LNCaP clone FGC (cell line): ENCODE measurements around the gene RAD51D.

ENCODE experiments used
- DNase-seq: peaks from one replicate; pipeline ENCODE4 v3.0.0-alpha.2; 2011; ENCODE audit warnings: low read depth
- H3K4me3 ChIP-seq: 2 replicates; pipeline ENCODE4 v1.5.1; 2011; ENCODE audit warnings: mild to moderate bottlenecking, low read depth, low read length, control low read depth
- CTCF ChIP-seq: IDR thresholded peaks from 2 replicates; pipeline ENCODE4 v1.5.1; 2012; ENCODE audit warnings: mild to moderate bottlenecking; ENCODE audit not compliant: control insufficient read depth, insufficient read depth; ENCODE audit errors: extremely low read depth

RAD51D gene

DNA sequence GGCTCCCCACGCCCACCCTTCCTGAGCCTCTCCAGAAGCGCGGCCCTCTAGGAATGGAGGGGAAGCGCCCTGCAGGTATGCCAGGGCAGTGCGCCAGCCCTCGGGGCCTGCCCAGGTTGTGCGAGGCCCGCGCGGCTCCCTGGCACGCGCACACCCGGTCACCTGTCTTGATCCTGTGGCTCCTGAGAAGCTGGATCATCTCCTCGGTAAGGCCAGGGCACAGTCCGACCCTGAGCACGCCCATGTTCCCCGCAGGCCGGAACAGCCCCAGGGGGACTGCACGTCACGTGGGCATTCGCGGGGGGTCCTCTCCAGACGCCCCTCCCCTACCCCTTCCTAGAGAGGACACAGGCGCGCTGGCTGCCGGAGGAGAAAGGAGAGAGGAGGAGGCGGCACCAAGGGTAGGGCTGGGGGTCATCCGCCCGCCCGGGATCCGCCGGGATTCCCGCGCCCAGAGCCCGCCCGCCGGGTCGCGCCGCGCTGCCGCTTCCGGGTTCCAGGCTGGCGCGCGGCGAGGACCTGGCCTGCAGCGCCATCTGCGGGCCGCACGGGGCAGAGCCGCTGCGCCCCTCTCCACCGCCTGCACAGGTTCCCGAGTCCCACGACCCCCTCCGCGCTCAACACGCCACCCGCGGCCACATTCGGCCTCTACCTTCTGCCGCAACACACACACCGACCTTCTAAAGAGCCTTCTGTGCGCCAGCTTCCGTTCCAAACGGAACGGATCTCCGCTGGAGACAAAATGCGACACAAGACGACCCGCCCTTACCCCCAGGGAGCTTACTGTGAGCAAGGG, at the start of gene RAD51D:
TSS of gene RAD51D (minus strand) at position 491 of the 796 bp plus-strand sequence. CDS start at position 244, 247 bp downstream.
- peak; percentile 96 for TF ChIP-seq CTCF
- DNase-seq = peak; percentile 10
- H3K4me3 ChIP-seq = peak within 1 kb of the TSS; percentile 69

DNA sequence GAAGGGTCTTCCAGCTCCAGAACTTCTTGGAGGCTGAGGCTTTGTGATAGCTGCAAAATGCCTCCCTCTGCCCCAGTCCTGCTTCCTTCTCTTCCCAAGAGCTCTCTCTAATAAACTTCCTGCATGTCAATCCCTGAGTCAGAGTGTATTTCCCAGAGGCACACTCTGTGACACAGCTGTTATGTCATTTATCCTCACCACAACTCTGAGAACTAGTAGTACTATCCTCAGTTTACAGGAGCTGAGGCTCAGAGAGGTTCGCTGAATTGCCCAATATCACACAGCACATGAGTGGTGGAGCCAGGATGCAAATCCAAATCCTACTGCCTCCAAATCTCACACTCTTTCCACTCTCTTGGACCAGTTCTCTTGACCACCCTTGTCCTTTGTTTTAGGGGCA, 48.0 kb upstream of the RAD51D start:
- no peak for TF ChIP-seq CTCF
- H3K4me3 ChIP-seq = no peak overlapping the region
- no peak for DNase-seq

- no peak for DNase-seq
- H3K4me3 ChIP-seq = no peak overlapping the region
Observed at GRCh38 chr17:35167046-35167445, 47.4 kb upstream of the RAD51D start.

GRCh38 chr17:35166526-35166925, 46.9 kb upstream of the RAD51D start:
- no peak overlapping the region for H3K4me3 ChIP-seq
- no peak for DNase-seq
- TF ChIP-seq CTCF = no peak

More at GRCh38 chr17:35167046-35167445, 47.4 kb upstream of the RAD51D start:
- no peak for TF ChIP-seq CTCF

DNA sequence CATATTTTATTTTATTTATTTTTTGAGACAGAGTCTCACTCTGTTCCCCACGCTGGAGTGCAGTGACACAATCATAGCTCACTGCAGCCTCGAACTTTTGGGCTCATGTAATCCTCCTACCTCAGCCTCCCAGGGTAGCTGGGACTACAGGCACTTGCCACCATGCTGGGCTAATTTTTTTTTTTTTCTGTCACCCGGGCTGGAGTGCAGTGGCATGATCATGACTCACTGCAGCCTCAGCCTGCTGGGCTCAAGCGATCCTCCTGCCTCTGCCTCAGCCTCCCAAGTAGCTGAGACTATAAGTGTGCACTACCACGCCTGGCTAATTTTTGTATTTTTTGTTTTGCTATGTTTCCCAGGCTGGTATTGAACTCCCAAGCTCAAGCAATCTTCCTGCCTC, 45.1 kb upstream of the RAD51D start:
- no peak overlapping the region for H3K4me3 ChIP-seq
- DNase-seq = no peak
- TF ChIP-seq CTCF = no peak

GRCh38 chr17:35163886-35164285, 44.2 kb upstream of the RAD51D start:
- no peak for TF ChIP-seq CTCF
- DNase-seq = no peak
- H3K4me3 ChIP-seq = no peak overlapping the region

GRCh38 chr17:35162755-35163154, 43.1 kb upstream of the RAD51D start:
- no peak for DNase-seq
- TF ChIP-seq CTCF = no peak
- H3K4me3 ChIP-seq = no peak overlapping the region
